HG03097 (cell line): Measurements from ENCODE around the gene ACOT7.

ENCODE experiments used
- ATAC-seq: cut with Tn5 transposase; IDR thresholded peaks from one replicate; pipeline ENCODE4 v1.9.1; 2021; ENCODE audit not compliant: unreplicated experiment, low FRiP score

The ACOT7 gene

GRCh38 chr1:6294080-6294889 is 99.3 kb downstream of the ACOT7 start:
- ATAC-seq: no peak

DNA sequence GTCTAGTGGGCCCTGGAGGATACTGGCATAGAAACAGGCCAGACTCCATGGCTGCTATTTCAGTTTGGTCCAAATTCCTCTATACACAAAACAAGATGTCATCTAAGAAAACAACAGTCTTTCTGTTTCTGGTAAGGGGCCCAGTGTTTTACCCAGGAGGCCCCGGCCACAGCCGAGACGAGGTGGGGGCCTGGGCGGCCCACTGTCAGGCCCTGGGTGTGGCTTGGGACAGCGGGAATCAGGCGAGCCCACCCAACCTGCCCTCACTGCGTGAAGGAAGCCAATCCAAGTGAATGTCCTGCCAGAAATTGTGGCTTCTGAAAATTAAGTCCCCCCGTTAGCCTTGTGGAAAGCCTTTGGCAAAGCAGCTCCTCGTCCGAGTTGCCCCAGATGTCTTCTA is 101.5 kb downstream of the ACOT7 start:
- ATAC-seq: no peak

GRCh38 chr1:6288665-6289064 is 104.9 kb downstream of the ACOT7 start:
- ATAC-seq: no peak

- no peak for ATAC-seq
Measured at GRCh38 chr1:6288026-6288425, 105.5 kb downstream of the ACOT7 start.

DNA sequence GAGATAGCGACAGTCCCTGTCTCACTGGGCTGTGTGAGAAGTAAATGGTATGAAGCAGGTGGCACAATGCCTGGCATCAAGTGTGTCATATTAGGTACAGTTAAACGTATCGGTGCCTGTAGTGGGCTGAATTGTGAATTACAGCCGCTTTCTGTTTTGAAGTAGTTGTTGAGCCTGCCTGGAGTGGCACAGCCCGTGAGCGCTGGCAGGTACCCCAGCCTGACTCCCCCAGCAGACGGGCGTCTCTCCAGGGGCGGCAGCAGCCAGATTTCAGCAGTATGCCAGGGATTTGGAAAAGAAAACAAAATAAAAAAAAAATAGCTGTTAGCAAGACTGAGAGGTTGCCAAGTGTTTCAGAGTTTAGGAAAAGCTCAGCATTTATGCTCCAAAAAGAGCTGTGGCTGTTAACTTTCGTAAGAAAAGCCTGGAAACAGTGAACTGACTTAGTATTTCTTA is 106.1 kb downstream of the ACOT7 start:
- ATAC-seq: no peak

DNA sequence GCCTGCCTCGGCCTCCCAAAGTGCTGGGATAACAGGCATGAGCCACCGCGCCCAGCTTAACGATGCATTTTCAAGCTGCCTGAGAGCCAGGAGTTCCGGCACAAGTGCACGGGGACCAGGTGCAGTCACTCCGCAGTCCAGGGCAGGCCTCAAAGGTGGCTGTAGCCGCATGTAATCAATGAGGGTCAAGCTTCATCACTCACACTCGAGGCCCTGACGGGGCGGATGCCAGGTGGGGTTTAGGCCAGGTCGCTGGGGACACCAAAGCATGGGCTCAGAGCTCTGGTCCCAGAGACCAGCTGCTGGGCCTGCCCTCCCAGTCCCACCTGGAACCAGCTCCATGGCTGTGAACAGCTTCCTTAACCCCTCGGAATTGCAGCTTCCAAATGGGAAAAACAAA is 106.5 kb downstream of the ACOT7 start:
- no peak for ATAC-seq

DNA sequence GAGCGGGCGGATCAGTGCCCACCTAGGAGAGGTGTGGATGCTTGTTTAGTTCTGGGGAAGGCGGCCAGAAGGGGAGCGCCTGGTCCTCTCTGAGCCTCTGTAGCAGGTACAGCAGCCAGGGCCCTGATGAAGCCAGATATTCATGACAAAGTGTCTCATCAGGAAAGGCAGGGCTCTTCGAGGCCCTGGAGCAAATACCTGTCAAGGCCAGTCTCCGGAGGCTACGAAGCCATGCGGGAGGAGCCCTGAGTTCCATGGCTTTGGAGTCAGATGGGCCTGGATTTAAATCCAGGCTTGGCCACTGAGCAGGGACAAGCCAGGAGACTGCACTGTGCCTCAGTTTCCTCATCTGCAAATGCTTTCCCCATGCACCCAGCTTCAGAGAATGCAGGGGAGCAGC is 107.3 kb downstream of the ACOT7 start:
- no peak for ATAC-seq

DNA sequence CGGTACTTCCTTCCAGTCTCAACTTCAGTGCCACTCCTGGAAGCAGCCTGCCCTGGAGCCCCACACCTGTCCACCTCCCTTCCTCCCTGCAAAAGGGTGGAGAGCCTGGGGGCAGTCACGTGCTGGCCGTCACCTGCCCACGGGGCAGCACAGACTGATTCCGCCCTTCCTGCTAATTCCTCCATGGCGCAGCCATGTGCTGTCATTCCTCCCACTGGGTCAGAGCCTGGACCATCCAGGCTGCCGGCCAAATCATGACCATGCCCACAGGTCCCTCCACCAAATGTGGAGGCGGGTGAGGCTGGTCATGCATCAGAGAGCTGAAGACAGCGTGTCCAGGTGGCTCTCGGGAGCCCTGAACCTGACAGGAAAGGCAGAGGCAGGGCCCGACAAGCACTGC is 108.2 kb downstream of the ACOT7 start:
- no peak for ATAC-seq

- ATAC-seq: no peak
Measured at GRCh38 chr1:6282577-6283270, 110.8 kb downstream of the ACOT7 start.

- no peak for ATAC-seq
Measured at GRCh38 chr1:6281511-6282402, 111.8 kb downstream of the ACOT7 start.

- no peak for ATAC-seq
Measured at GRCh38 chr1:6280761-6281451, 112.7 kb downstream of the ACOT7 start.

DNA sequence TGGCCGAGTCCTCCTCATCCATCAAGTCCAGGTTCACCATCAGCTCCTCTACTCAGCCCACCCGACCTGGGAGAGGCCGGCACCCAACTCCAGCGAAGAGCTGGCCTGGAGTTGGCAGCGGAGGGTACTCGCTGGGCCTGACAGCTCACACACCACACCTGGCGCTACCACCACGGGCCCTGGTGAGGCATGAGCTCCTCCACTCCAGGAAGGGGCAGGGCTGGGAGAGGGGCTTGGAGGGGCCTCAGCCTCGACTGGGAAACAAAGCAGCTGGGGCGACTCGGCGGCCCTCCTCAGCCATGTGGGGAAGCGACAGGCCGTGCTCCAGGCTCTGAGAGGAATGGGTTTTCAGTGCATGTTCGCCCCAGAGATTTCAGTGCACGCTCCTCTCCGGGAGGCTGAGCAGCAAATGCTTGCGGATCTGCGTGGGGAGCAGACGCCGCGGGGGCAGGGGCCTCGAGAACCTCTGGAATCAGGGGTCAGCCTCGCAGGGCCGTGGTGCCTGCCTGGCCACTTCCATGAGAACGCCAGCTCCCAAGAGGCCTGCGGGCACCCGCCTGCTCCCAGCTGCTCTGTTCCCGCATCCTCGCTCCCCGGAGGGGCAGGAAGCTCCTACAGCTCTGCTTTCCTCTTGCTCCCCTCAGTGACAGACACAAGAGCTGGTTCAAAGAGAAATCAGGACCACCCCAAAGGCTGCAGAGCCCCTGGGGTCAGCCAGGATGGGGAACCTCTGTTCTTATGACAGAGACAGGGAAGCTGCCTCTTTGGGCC is 113.8 kb downstream of the ACOT7 start:
- no peak for ATAC-seq

DNA sequence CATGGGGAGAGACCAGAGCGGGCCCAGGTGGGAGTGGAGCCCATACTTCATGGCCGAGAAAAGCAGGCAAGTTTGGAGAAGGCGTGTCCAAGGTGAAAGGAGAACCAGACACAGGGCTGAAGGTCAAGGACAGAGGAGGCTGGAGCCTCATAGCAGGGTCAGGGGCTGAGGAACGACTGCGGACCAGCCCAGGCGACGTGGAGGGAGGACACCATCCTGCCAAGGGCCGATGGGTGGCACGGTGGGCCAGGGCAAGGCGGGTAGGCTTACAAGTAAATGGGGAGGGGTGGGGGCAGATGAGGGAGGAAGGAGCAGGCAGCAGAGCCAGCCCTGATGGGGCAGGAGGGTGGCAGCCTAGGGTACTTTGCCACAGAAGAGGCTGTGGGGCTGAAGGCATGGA is 114.5 kb downstream of the ACOT7 start:
- no peak for ATAC-seq

DNA sequence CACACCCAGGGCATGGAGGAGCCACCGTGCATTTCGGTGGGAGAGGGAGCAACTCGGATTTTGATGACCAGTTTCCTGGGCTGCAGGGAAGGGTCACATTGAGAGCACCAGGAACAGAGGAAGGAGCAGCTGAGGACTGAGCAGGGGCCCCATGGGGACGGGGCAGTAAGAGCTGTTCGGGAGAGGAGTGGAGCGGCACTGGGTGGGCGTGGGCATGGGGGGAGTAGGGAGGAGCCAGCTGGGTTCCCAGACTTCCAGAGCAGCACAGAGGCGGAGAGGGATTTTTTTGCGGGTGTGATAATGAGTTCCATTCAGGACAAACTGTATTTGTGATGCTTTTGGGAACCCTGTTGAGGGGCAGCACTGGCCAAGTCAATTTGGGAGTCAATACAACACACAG is 115.3 kb downstream of the ACOT7 start:
- no peak for ATAC-seq

- no peak for ATAC-seq
Measured at GRCh38 chr1:6276811-6277555, 116.6 kb downstream of the ACOT7 start.

GRCh38 chr1:6275826-6276782 is 117.5 kb downstream of the ACOT7 start:
- ATAC-seq: no peak

- no peak for ATAC-seq
Measured at GRCh38 chr1:6274622-6275139, 118.9 kb downstream of the ACOT7 start.

DNA sequence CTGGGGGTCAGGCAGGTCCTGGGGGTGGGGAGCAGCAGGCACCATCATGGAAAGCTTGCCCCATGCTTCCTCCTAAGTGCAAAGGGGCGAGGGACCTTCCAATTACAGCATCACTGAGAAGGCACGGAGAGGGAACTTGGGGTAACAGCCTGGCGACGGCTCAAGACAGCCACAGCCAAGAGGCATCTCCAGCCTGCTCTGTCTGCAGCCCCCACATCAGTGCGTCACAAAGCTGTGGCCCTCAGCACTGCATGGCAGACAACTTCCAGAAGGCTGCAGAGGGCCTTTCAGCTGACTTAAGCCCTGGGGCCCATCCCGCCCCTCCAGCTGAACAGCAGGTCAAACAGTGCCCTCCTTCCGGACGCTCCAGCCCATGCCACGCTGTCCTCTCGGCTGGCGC is 119.5 kb downstream of the ACOT7 start:
- ATAC-seq: no peak
